ENCODE data around the gene WDR49. TPM values are rescaled to one million over a fixed set of nuclear protein-coding genes. Genes with fewer than 3 reads are reported as not detected.

The WDR49 gene
- total RNA-seq, 4 donors from 2014 or later, result not detected

GRCh38 chr3:167480748-167481147 is 173.0 kb downstream of the WDR49 start:
- Histone ChIP-seq H3K4me1 (no peaks in the 10 kb centered on the region), H3K4me3 (no peak overlapping the region), H3K27ac (no peak overlapping the region), H3K36me3 (no peaks in the 10 kb centered on the region), H3K27me3 (no peaks in the 10 kb centered on the region), H3K9me3 (no peaks in the 10 kb centered on the region)
- 89% methylated on average over 2 of the region's 2 CpGs for WGBS
- DNase-seq (ENCODE audit: low spot score in 2 of 2), result no peak
- no peak for TF ChIP-seq POLR2AphosphoS5 (IDR thresholded peaks at IDR 0.05)
- no peak for TF ChIP-seq EP300 (IDR thresholded peaks at IDR 0.05)
- TF ChIP-seq POLR2A (IDR thresholded peaks at IDR 0.05), result no peak
- TF ChIP-seq, protein P1, sequence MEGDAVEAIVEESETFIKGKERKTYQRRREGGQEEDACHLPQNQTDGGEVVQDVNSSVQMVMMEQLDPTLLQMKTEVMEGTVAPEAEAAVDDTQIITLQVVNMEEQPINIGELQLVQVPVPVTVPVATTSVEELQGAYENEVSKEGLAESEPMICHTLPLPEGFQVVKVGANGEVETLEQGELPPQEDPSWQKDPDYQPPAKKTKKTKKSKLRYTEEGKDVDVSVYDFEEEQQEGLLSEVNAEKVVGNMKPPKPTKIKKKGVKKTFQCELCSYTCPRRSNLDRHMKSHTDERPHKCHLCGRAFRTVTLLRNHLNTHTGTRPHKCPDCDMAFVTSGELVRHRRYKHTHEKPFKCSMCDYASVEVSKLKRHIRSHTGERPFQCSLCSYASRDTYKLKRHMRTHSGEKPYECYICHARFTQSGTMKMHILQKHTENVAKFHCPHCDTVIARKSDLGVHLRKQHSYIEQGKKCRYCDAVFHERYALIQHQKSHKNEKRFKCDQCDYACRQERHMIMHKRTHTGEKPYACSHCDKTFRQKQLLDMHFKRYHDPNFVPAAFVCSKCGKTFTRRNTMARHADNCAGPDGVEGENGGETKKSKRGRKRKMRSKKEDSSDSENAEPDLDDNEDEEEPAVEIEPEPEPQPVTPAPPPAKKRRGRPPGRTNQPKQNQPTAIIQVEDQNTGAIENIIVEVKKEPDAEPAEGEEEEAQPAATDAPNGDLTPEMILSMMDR (IDR thresholded peaks at IDR 0.05), result no peak

DNA sequence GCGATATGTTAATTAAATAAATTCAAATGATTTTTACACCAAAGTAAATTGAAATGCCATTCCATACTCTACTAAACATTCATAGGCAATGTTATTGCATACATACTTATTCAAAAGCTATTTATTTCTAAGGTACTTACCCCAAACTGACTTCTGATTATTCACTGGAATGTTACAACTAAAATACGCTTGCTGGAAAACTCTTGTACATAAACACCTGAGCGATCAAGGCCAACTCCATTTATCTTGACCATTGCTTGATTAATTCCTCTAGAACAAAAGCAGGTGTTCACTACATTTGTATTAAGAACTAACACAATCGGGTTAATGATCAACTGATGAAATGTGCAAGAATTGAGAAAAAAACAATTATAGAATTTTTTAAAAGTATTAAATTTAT is 179.9 kb downstream of the WDR49 start, which contains the start of gene SERPINI2:
Gene SERPINI2 (minus strand): TSS at position 180 of the 400 bp plus-strand sequence. CDS start 2,208 bp downstream, outside the sequence.
- H3K27me3 ChIP-seq, result no peaks in the 10 kb centered on the region
- H3K4me3 ChIP-seq, result no peak within 1 kb of the TSS
- WGBS, result 97% methylated on average over 4 of the region's 4 CpGs
- H3K4me1 ChIP-seq, result no peaks in the 10 kb centered on the region
- no peak within 1 kb of the TSS for H3K27ac ChIP-seq
- no peaks in the 10 kb centered on the region for H3K9me3 ChIP-seq
- TF ChIP-seq EP300 (IDR thresholded peaks at IDR 0.05) (no peak), POLR2A (IDR thresholded peaks at IDR 0.05) (no peak)
- DNase-seq (ENCODE audit: low spot score in 2 of 2), result no peak
- H3K36me3 ChIP-seq, result no peaks in the 10 kb centered on the region

GRCh38 chr3:167469381-167469780 is 184.4 kb downstream of the WDR49 start:
- Histone ChIP-seq H3K36me3 (no peaks in the 10 kb centered on the region), H3K27ac (no peak overlapping the region), H3K4me3 (no peak overlapping the region), H3K27me3 (no peaks in the 10 kb centered on the region), H3K9me3 (no peaks in the 10 kb centered on the region), H3K4me1 (no peaks in the 10 kb centered on the region)
- DNase-seq (ENCODE audit: low spot score in 2 of 2), result no peak
- TF ChIP-seq POLR2AphosphoS5 (IDR thresholded peaks at IDR 0.05) (no peak), POLR2A (IDR thresholded peaks at IDR 0.05) (no peak)
- TF ChIP-seq, protein P1 (IDR thresholded peaks at IDR 0.05), result no peak
- WGBS, result 58% methylated on average over 3 of the region's 3 CpGs

DNA sequence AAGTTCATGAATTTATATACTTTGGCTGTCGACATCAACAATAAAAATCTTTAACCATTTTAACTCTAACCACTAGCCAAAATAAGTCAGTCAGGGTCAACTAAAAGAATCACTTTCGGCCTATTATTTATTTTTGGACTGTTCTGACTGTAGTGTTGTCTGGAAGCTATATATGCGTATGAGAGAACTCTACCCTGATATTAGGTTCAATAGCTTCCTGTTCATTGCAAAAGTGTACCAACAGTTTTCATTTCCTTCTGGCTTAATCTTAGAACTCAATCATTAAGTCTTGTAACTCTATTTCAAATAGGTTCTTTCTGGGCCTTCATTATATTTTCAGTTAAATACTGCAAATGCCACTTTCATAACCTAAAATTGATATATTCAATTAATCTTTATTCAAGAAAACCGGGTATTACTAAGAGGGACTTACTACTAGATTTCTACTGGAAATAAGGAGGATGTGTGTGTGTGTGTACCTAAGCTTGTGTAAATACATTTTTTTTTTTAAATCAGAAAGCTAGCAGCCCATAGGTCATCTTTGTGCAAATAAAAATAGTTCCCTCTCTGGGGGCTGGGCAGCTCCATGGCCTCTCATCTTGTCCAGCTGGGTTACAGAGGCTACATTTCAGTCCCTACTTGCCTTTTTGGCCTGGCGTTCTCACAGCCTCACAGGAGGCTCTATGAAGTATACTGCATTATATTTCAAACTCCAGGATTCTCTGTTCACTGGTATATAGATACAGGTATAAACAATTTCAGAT is 185.7 kb downstream of the WDR49 start:
- WGBS, result 88% methylated on average over 5 of the region's 5 CpGs

DNA sequence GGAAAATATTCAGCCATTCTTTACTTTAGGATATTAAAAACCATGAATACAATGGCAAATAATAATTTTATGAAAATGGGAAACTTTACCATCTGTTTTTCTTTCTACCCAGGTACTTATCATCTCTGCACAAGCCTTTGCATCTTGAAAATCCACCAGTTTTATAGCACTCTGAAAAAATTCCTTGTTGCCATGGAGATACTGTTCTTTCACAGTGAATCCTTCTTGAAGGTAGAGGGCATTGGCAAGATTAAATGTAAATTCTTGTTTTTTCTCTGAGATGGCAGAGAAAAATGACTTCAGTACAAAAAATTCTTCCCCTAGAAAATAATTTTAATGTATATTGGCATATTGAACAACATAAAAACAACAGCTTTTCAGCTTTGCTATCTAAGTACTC is 186.8 kb downstream of the WDR49 start:
- H3K27ac ChIP-seq, result no peak overlapping the region
- TF ChIP-seq POLR2A (IDR thresholded peaks at IDR 0.05), result no peak
- H3K9me3 ChIP-seq, result no peaks in the 10 kb centered on the region
- DNase-seq (ENCODE audit: low spot score in 2 of 2), result no peak
- H3K27me3 ChIP-seq, result no peaks in the 10 kb centered on the region
- no peaks in the 10 kb centered on the region for H3K4me1 ChIP-seq
- H3K4me3 ChIP-seq, result no peak overlapping the region
- no peaks in the 10 kb centered on the region for H3K36me3 ChIP-seq

More for the DNA sequence above, 185.7 kb downstream of the WDR49 start:
- Histone ChIP-seq H3K9me3 (no peaks in the 10 kb centered on the region), H3K27me3 (no peaks in the 10 kb centered on the region), H3K4me1 (no peaks in the 10 kb centered on the region), H3K27ac (no peak overlapping the region), H3K4me3 (no peak overlapping the region), H3K36me3 (no peaks in the 10 kb centered on the region)
- TF ChIP-seq, protein P1 (IDR thresholded peaks at IDR 0.05), result no peak
- TF ChIP-seq POLR2AphosphoS5 (IDR thresholded peaks at IDR 0.05) (no peak), POLR2A (IDR thresholded peaks at IDR 0.05) (no peak), EP300 (IDR thresholded peaks at IDR 0.05) (no peak)
- DNase-seq (ENCODE audit: low spot score in 2 of 2), result no peak

DNA sequence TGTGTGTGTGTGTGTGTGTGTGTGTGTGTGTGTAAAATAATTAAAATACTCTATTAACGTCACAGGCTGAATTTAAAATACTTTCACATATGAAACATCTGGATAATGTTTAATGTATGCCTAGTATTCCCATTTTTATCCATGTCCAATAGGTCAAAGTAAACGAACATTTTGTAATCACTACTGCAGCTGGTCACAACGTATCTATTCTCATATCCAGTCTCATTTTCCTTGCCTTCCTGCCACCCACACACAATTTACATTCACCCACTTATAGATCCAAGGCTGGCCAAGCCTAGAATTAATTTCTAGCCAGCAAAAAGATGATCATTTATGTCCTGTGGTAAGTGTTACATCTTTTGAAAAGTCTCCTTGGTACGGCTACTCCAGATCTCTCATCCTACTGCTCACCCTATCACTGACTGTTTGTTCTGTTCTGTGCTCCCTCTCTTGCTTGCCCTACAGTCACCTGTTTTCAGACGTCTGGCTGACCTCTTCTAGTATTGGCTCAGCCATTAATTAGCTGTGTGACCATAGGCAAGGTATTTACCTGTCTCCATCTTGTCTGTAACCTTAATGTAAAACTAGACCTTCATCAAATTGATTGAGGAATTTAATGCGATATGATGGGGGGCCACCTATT is 197.5 kb downstream of the WDR49 start:
- H3K27me3 ChIP-seq, result no peaks in the 10 kb centered on the region
- H3K4me1 ChIP-seq, result no peaks in the 10 kb centered on the region
- H3K27ac ChIP-seq, result no peak overlapping the region
- H3K4me3 ChIP-seq, result no peak overlapping the region
- no peaks in the 10 kb centered on the region for H3K9me3 ChIP-seq
- WGBS, result 81% methylated on average over 6 of the region's 6 CpGs
- DNase-seq (ENCODE audit: low spot score in 2 of 2), result no peak
- no peaks in the 10 kb centered on the region for H3K36me3 ChIP-seq
- TF ChIP-seq POLR2AphosphoS5 (IDR thresholded peaks at IDR 0.05), result no peak
- TF ChIP-seq, protein P1 (IDR thresholded peaks at IDR 0.05), result no peak
- no peak for TF ChIP-seq EP300 (IDR thresholded peaks at IDR 0.05)
- TF ChIP-seq POLR2A (IDR thresholded peaks at IDR 0.05), result no peak

Measured in suprapubic skin (tissue), 4 donors.